Activated CD4-positive, alpha-beta memory T cell treated with anti-CD3 and anti-CD28 coated beads, Interleukin-2, amount 10 ng/mL, durations not matched to agents 7 days and 5 days (primary cell): Measurements from ENCODE around the gene NBPF1. TPM values are rescaled to one million over a fixed set of nuclear protein-coding genes. Genes with fewer than 3 reads are reported as not detected.
"Not testable (repeated sequence)": the region's sequence is repeated elsewhere in the genome, so short reads cannot be mapped to it uniquely, and the experiment has no call there.

ENCODE experiments used
- CTCF ChIA-PET: fragments of 350-600 bp; sonication (Branson Sonifier 250); formaldehyde crosslinking; loops from one replicate; lab custom pipeline; 2021; ENCODE audit warnings: antibody characterized with exemption, inconsistent platforms; lab: Charles Lee
- POLR2A ChIA-PET: fragments of 350-600 bp; sonication (Branson Sonifier 250); formaldehyde crosslinking; loops from one replicate; lab custom pipeline; 2021; ENCODE audit warnings: antibody characterized with exemption; lab: Charles Lee
- DNase-seq: peaks from one replicate; pipeline ENCODE4 v3.0.0-alpha.2; 2020
- H3K27ac Mint-ChIP-seq: one replicate; pipeline ENCODE4 v1.8.0; 2021; ENCODE audit warnings: mild to moderate bottlenecking, mixed read lengths
- H3K27me3 Mint-ChIP-seq: one replicate; pipeline ENCODE4 v1.8.0; 2021; ENCODE audit warnings: mixed read lengths
- H3K36me3 Mint-ChIP-seq: one replicate; pipeline ENCODE4 v1.8.0; 2021; ENCODE audit warnings: low read depth, mixed read lengths
- H3K4me1 Mint-ChIP-seq: one replicate; pipeline ENCODE4 v1.8.0; 2021; ENCODE audit warnings: mixed read lengths
- H3K4me3 Mint-ChIP-seq: one replicate; pipeline ENCODE4 v1.8.0; 2021; ENCODE audit warnings: mild to moderate bottlenecking, mixed read lengths
- H3K9me3 Mint-ChIP-seq: one replicate; pipeline ENCODE4 v1.8.0; 2021; ENCODE audit warnings: mixed read lengths
- total RNA-seq, 2 experiments: library from RNA; stranded (reverse); gene quantifications; one replicate each; pipeline ENCODE4 v1.2.3, GENCODE V29; 2021

The NBPF1 gene
- total RNA-seq, 2 experiments from 2014 or later: 1.7 to 2.2 TPM

- DNase-seq, H3K36me3 Mint-ChIP-seq, H3K4me3 Mint-ChIP-seq, H3K4me1 Mint-ChIP-seq, H3K9me3 Mint-ChIP-seq, H3K27ac Mint-ChIP-seq, H3K27me3 Mint-ChIP-seq, POLR2A ChIA-PET: not testable (repeated sequence)
- CTCF ChIA-PET: interaction anchor here (1.2 kb wide), 1 partner anchor 60 kb away, joined by 3 read pairs; no protein-coding TSS in a partner anchor
These were observed 52.9 kb downstream of the NBPF1 start for GRCh38 chr1:16560498-16560897.

DNA sequence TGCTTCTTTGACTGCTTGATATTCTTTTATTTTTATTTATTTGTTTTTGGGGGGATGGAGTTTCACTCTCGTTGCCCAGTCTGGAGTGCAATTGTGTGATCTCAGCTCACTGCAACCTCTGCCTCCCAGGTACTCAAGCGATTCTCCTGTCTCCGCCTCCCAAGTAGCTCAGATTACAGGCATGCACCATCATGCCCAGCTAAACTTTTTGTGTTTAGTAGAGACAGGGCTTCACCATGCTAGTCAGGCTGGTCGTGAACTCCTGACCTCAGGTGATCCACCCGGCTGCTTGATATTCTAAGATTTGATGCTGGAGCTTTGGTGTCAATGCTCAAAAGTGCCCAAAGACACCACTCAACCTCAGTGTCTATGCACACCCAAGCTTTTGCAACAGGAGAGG is 53.7 kb downstream of the NBPF1 start:
- H3K4me3 Mint-ChIP-seq: not testable (repeated sequence)

GRCh38 chr1:16557034-16557433 is 56.3 kb downstream of the NBPF1 start:
- H3K27ac Mint-ChIP-seq, H3K36me3 Mint-ChIP-seq, H3K27me3 Mint-ChIP-seq, H3K4me3 Mint-ChIP-seq, H3K4me1 Mint-ChIP-seq, H3K9me3 Mint-ChIP-seq, DNase-seq, CTCF ChIA-PET, POLR2A ChIA-PET: not testable (repeated sequence)

More for the DNA sequence above, 53.7 kb downstream of the NBPF1 start:
- H3K27me3 Mint-ChIP-seq, DNase-seq, H3K4me1 Mint-ChIP-seq, H3K27ac Mint-ChIP-seq, H3K36me3 Mint-ChIP-seq, H3K9me3 Mint-ChIP-seq, POLR2A ChIA-PET: not testable (repeated sequence)
- CTCF ChIA-PET: interaction anchor here (1.2 kb wide), 1 partner anchor 61 kb away, joined by 3 read pairs; no protein-coding TSS in a partner anchor

GRCh38 chr1:16553244-16553643 is 60.1 kb downstream of the NBPF1 start:
- H3K9me3 Mint-ChIP-seq, H3K4me1 Mint-ChIP-seq, H3K4me3 Mint-ChIP-seq, CTCF ChIA-PET, H3K27me3 Mint-ChIP-seq, H3K27ac Mint-ChIP-seq, H3K36me3 Mint-ChIP-seq, POLR2A ChIA-PET, DNase-seq: not testable (repeated sequence)

DNA sequence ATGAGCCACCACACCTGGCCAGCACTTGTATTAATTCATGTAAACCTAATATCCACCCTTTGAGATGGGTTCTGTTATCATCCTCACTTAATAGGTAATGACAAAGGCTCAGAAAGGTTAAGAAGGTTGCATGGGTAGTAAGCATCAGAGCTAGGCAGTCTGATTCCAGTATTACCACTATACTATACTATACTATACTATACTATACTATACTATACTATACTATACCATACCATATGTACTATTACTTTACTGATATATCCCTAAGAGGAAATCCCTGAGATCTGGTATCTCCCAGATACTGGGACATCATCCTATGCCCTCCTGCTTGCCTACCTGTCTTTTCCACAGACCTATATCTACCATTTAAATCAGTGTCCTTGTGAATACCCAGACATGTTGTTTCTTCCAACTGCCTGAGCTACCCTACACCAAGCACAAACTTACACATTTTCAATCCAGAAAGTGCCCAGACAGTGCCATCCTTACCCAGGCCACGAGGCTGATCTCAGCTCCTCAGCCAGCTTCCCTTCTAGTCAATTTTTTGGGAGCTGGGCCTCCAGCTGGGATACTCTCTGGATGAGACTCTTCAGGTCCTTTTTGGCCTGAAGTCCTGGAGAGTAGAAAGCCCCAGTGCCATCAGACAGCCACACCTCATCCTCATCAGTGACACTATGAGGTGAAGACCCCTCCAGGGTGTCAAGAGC is 63.0 kb downstream of the NBPF1 start:
- H3K27ac Mint-ChIP-seq, H3K9me3 Mint-ChIP-seq, H3K4me3 Mint-ChIP-seq, H3K4me1 Mint-ChIP-seq, H3K36me3 Mint-ChIP-seq, DNase-seq, CTCF ChIA-PET, H3K27me3 Mint-ChIP-seq, POLR2A ChIA-PET: not testable (repeated sequence)

GRCh38 chr1:16549545-16549944 is 63.8 kb downstream of the NBPF1 start:
- DNase-seq, H3K4me1 Mint-ChIP-seq, H3K9me3 Mint-ChIP-seq, CTCF ChIA-PET, H3K4me3 Mint-ChIP-seq, POLR2A ChIA-PET, H3K27ac Mint-ChIP-seq, H3K36me3 Mint-ChIP-seq: not testable (repeated sequence)
- H3K27me3 Mint-ChIP-seq: peaks cover 12% of the 10 kb centered on the region

DNA sequence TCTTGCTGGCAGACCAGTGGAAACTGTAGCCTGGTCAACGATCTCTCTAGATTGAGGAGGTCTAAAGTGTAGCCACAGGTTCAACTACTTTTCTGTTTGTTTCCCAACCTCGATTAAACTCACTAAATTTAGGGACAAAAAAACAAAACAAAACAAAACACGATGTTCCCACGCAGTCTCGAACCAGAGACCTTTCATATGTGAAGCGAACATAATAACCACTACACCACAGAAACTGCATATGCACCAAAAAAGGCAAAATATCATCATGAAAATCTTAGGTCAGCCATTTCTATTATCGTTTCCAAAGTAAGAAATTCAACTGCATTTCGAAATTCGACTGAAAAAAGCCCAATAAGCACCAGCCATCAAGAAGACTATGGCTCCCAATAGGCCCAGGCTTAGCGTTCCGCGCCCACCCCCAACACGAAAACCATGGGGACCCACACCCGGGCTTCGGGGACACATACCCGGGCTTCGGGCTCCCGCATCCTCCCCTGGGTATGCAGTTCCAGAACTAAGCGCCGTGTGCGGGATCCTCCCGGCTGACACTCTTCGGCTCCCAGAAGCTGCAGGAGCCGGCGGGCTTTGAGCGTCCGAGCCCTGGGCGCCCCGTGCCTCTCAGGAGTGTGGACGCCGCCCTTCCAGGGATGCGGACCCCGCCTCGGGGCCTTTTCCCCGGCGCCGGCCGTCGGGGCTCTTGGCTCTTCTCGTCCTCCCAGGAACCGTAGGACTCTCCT is 65.7 kb downstream of the NBPF1 start:
- POLR2A ChIA-PET, H3K4me1 Mint-ChIP-seq, CTCF ChIA-PET, H3K36me3 Mint-ChIP-seq, H3K9me3 Mint-ChIP-seq, H3K4me3 Mint-ChIP-seq, H3K27ac Mint-ChIP-seq, DNase-seq: not testable (repeated sequence)
- peaks cover 18% of the 10 kb centered on the region for H3K27me3 Mint-ChIP-seq

DNA sequence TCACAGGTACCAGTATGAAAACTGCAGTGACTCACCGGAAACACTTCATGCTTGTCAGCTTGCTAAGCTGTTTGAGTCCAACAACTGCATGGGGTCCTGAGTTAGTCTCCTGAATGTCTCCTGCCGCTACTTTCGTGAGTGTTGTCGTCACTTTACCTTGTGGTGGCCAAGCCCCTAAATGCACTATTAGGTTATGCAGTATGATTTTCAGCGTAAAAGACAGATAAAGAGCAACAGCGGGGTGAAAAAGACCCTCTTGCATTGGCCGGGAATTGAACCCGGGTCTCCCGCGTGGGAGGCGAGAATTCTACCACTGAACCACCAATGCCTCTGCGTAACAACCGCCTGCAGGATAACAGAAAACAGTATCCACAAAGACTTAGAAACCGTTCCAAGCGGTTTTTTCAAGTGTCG is 67.7 kb downstream of the NBPF1 start:
- CTCF ChIA-PET, POLR2A ChIA-PET, DNase-seq, H3K4me3 Mint-ChIP-seq, H3K27ac Mint-ChIP-seq, H3K36me3 Mint-ChIP-seq, H3K9me3 Mint-ChIP-seq, H3K4me1 Mint-ChIP-seq: not testable (repeated sequence)
- H3K27me3 Mint-ChIP-seq: peaks cover 21% of the 10 kb centered on the region

DNA sequence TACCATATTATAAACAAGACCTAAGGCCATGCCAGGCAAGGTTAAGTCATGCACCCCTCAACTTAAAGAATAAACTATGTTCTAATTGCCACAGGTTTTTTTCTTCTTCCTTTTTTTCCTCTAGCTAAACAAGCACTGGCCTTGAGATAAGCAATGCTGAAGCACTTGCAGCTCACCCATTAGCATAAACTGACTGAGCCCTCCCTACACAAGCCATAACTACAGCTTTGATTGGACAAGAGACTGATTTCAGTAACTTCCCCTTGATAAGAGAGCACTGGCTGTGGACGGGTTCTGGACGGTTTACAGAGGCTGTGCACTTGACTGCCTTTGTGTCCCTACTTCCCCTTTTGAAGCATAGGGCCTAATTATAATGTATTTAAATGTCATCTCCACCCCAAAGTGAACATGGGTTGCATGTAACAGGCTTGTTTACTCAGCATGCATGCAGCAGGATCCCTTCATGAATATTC is 72.9 kb downstream of the NBPF1 start:
- POLR2A ChIA-PET, H3K36me3 Mint-ChIP-seq, H3K4me3 Mint-ChIP-seq, DNase-seq, H3K27ac Mint-ChIP-seq, H3K4me1 Mint-ChIP-seq, CTCF ChIA-PET, H3K9me3 Mint-ChIP-seq: not testable (repeated sequence)
- H3K27me3 Mint-ChIP-seq: peaks cover 25% of the 10 kb centered on the region

GRCh38 chr1:16537528-16537927 is 75.8 kb downstream of the NBPF1 start:
- H3K4me3 Mint-ChIP-seq, H3K36me3 Mint-ChIP-seq, POLR2A ChIA-PET, H3K27ac Mint-ChIP-seq, DNase-seq, CTCF ChIA-PET, H3K4me1 Mint-ChIP-seq, H3K9me3 Mint-ChIP-seq: not testable (repeated sequence)
- H3K27me3 Mint-ChIP-seq: peaks cover 32% of the 10 kb centered on the region

DNA sequence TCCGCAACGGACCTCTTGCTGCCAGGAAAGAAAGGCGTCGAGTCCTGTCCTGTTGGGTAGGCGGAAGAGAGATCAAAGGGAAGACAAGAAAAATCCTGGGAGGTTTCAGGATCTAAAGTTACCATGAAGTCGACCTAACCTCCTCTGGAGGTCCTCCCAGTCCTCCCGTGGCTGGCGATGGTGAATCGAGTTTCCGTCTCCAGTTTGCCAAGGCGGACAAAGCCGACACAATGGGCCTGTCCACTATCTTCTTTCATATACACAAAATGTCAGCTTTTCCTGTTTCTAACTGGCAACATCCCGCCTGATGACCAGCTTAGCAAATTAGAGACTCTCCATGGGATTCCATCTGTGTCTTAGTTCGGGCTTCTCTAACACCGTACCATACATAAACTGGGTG is 76.6 kb downstream of the NBPF1 start:
- POLR2A ChIA-PET, H3K4me1 Mint-ChIP-seq, CTCF ChIA-PET, H3K27ac Mint-ChIP-seq, DNase-seq, H3K9me3 Mint-ChIP-seq, H3K36me3 Mint-ChIP-seq, H3K4me3 Mint-ChIP-seq: not testable (repeated sequence)
- peaks cover 37% of the 10 kb centered on the region for H3K27me3 Mint-ChIP-seq

- POLR2A ChIA-PET, H3K9me3 Mint-ChIP-seq, CTCF ChIA-PET, H3K27ac Mint-ChIP-seq, H3K36me3 Mint-ChIP-seq, DNase-seq, H3K4me1 Mint-ChIP-seq, H3K4me3 Mint-ChIP-seq: not testable (repeated sequence)
- H3K27me3 Mint-ChIP-seq: peaks cover 39% of the 10 kb centered on the region
These were observed 77.5 kb downstream of the NBPF1 start for GRCh38 chr1:16535898-16536297.

- CTCF ChIA-PET, H3K9me3 Mint-ChIP-seq, H3K27ac Mint-ChIP-seq, H3K36me3 Mint-ChIP-seq, DNase-seq, H3K4me1 Mint-ChIP-seq, H3K4me3 Mint-ChIP-seq, POLR2A ChIA-PET: not testable (repeated sequence)
- peaks cover 40% of the 10 kb centered on the region for H3K27me3 Mint-ChIP-seq
These were observed 77.9 kb downstream of the NBPF1 start for GRCh38 chr1:16535487-16535886.
